Keratinocyte (primary cell): ENCODE measurements around the gene SZT2. TPM values are rescaled to one million over a fixed set of nuclear protein-coding genes. Genes with fewer than 3 reads are reported as not detected.

Source experiments
- DNase-seq: peaks from one replicate; pipeline ENCODE4 v3.0.0-alpha.2; 2011; ENCODE audit warnings: low read depth, missing footprints, low spot score
- FAIRE-seq: peaks from 2 replicates; lab custom pipeline; 2011; peaks lifted over from hg19 to GRCh38; lab: Jason Lieb, UNC
- H2AFZ ChIP-seq: 2 replicates; pipeline ENCODE4 v1.6.0; 2012; ENCODE audit warnings: low read length, control low read depth, inconsistent platforms; ENCODE audit not compliant: control insufficient read depth
- H3K27ac ChIP-seq: 2 replicates; pipeline ENCODE4 v1.5.1; 2011; ENCODE audit warnings: low read length; ENCODE audit not compliant: control insufficient read depth, insufficient read depth
- H3K27me3 ChIP-seq: 3 replicates; pipeline ENCODE4 v1.6.0; 2011; ENCODE audit warnings: low read length; ENCODE audit not compliant: control insufficient read depth, insufficient read depth; ENCODE audit errors: extremely low read depth
- H3K36me3 ChIP-seq, 2 experiments: 2 replicates in 1 of 2; 3 replicates in 1 of 2; pipeline ENCODE4 v1.5.1; 2011; ENCODE audit warnings: low read length in 2 of 2, mild to moderate bottlenecking in 1 of 2; ENCODE audit not compliant: control insufficient read depth in 2 of 2, insufficient read depth in 2 of 2; ENCODE audit errors: extremely low read depth in 1 of 2
- H3K4me1 ChIP-seq: 3 replicates; pipeline ENCODE4 v1.5.1; 2011; ENCODE audit warnings: low read length; ENCODE audit not compliant: control insufficient read depth, insufficient read depth; ENCODE audit errors: extremely low read depth
- H3K4me2 ChIP-seq: 3 replicates; pipeline ENCODE4 v1.6.0; 2011; ENCODE audit warnings: low read depth, low read length; ENCODE audit not compliant: control insufficient read depth, insufficient read depth; ENCODE audit errors: extremely low read depth
- H3K4me3 ChIP-seq, 3 experiments: fragments of 200-600 bp in 1 of 3; sonication (generic) in 1 of 3; 2 replicates in 2 of 3; 3 replicates in 1 of 3; pipeline ENCODE4 v1.5.1; 2011 to 2016; ENCODE audit warnings: low read length in 3 of 3, mild to moderate bottlenecking in 3 of 3, control low read depth in 2 of 3, inconsistent platforms in 1 of 3, low read depth in 1 of 3, mixed read lengths in 1 of 3, mixed run types in 1 of 3, moderate library complexity in 1 of 3; ENCODE audit not compliant: control insufficient read depth in 2 of 3, insufficient read depth in 2 of 3; ENCODE audit errors: extremely low read depth in 1 of 3
- H3K79me2 ChIP-seq: 2 replicates; pipeline ENCODE4 v1.6.0; 2012; ENCODE audit warnings: low read length; ENCODE audit not compliant: control insufficient read depth, insufficient read depth
- H3K9ac ChIP-seq: 3 replicates; pipeline ENCODE4 v1.6.0; 2011; ENCODE audit warnings: low read length; ENCODE audit not compliant: control insufficient read depth, insufficient read depth; ENCODE audit errors: extremely low read depth
- H3K9me1 ChIP-seq: 3 replicates; pipeline ENCODE4 v1.6.0; 2011; ENCODE audit warnings: low read length; ENCODE audit not compliant: control insufficient read depth, insufficient read depth; ENCODE audit errors: extremely low read depth
- H3K9me3 ChIP-seq: 2 replicates; pipeline ENCODE4 v1.5.1; 2012; ENCODE audit warnings: low read depth, low read length; ENCODE audit not compliant: control insufficient read depth
- H4K20me1 ChIP-seq: 3 replicates; pipeline ENCODE4 v1.6.0; 2011; ENCODE audit warnings: low read length; ENCODE audit not compliant: control insufficient read depth, insufficient read depth; ENCODE audit errors: extremely low read depth
- CTCF ChIP-seq, 3 experiments: IDR thresholded peaks in 1 of 3; conservative IDR thresholded peaks in 1 of 3; optimal IDR thresholded peaks in 1 of 3; 2 replicates in 2 of 3; 3 replicates in 1 of 3; pipeline versions ENCODE3 to v1.5.1; 2011; ENCODE audit warnings: low read length in 3 of 3, mild to moderate bottlenecking in 3 of 3, moderate library complexity in 2 of 3, control low read depth in 1 of 3, inconsistent platforms in 1 of 3; ENCODE audit not compliant: insufficient read depth in 2 of 3; ENCODE audit errors: extremely low read depth in 1 of 3
- EZH2 ChIP-seq: IDR thresholded peaks from one replicate; pipeline ENCODE4 v1.6.1; 2012; ENCODE audit warnings: inconsistent platforms, mild to moderate bottlenecking, low read length, moderate library complexity
- dilution Hi-C: fragments of 300-500 bp; cut with MboI; formaldehyde crosslinking; loops from one replicate; pipeline ENCODE4 v1.7.0; 2020; ENCODE audit warnings: low sequenced_read_pairs; ENCODE audit not compliant: extremely low pct_ligation_motif_present
- polyA plus RNA-seq, 5 experiments: library from polyadenylated mRNA; depleted of rRNA in 3 of 5; stranded (reverse) in 3 of 5; stranded (forward) in 1 of 5; unstranded in 1 of 5; fragments of >200 nt; gene quantifications; 1 replicate in 1 of 5; 2 replicates in 3 of 5; 3 replicates in 1 of 5; pipeline versions ENCODE4 v1.2.1 to v1.2.3, GENCODE V29; 2011 to 2012; ENCODE audit warnings: missing spikeins in 2 of 5, low read depth in 1 of 5, low replicate concordance in 1 of 5

SZT2 gene
- polyA plus RNA-seq, 1 donor (not counting 4 experiments of a cell fraction or from before 2014, with no cell fraction given): 6.1 TPM

DNA sequence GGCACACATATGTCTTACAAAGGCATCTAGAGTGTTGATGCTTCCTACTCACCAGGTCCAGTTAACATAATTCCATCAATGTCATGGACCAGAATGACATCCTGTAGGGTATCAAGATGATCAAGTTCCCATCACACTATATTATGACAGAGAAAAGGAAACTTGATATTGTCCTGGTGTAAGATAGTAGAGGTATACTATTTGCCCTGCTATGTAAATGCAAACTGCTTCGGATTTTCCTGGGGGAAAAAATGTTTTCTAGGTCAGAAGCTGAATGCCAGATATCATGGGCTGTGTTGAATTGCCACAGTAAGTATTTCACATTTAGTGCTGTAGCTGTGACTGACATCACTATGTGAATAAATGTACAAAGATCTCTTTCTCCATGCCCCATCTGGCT, 80.2 kb downstream of the SZT2 start:
- no peaks in the 10 kb centered on the region for H3K9me1 ChIP-seq
- H3K9ac ChIP-seq: no peak overlapping the region
- no peak overlapping the region for H2AFZ ChIP-seq
- H3K36me3 ChIP-seq: no peaks in the 10 kb centered on the region
- H4K20me1 ChIP-seq: no peaks in the 10 kb centered on the region
- H3K4me2 ChIP-seq: no peak overlapping the region
- no peaks in the 10 kb centered on the region for H3K79me2 ChIP-seq
- H3K4me1 ChIP-seq: peaks cover 36% of the 10 kb centered on the region
- no peak overlapping the region for H3K4me3 ChIP-seq
- no peak for FAIRE-seq
- H3K27me3 ChIP-seq: no peaks in the 10 kb centered on the region
- TF ChIP-seq EZH2 (no peak), CTCF (optimal IDR thresholded peaks at IDR 0.05 in 1 of 3, IDR thresholded peaks at IDR 0.05 in 1 of 3, conservative IDR thresholded peaks at IDR 0.05 in 1 of 3; ENCODE audit: extremely low read depth in 1 of 3, insufficient read depth in 2 of 3, low read length in 3 of 3) (no peak)
- dilution Hi-C loops: no loop called here
- no peak overlapping the region for H3K27ac ChIP-seq
- no peaks in the 10 kb centered on the region for H3K9me3 ChIP-seq
- no peak for DNase-seq

GRCh38 chr1:43472087-43472462, 82.4 kb downstream of the SZT2 start:
- no peak for TF ChIP-seq CTCF (optimal IDR thresholded peaks at IDR 0.05 in 1 of 3, IDR thresholded peaks at IDR 0.05 in 1 of 3, conservative IDR thresholded peaks at IDR 0.05 in 1 of 3; ENCODE audit: extremely low read depth in 1 of 3, insufficient read depth in 2 of 3, low read length in 3 of 3)
- TF ChIP-seq EZH2: no peak
- Histone ChIP-seq H3K4me3 (no peak overlapping the region), H3K4me1 (peaks cover 50% of the 10 kb centered on the region), H3K36me3 (no peaks in the 10 kb centered on the region), H3K4me2 (peak overlapping the region; percentile 83), H3K79me2 (no peaks in the 10 kb centered on the region), H3K27ac (peak overlapping the region; percentile 91), H3K27me3 (no peaks in the 10 kb centered on the region), H4K20me1 (no peaks in the 10 kb centered on the region), H3K9me1 (no peaks in the 10 kb centered on the region), H3K9me3 (no peaks in the 10 kb centered on the region), H2AFZ (no peak overlapping the region), H3K9ac (peak overlapping the region; percentile 63)
- FAIRE-seq (no peak), DNase-seq (no peak)
- dilution Hi-C loops: no loop called here
